ENCODE results near the gene HTR6. TPM values are rescaled to one million over a fixed set of nuclear protein-coding genes. Genes with fewer than 3 reads are reported as not detected.

Gene HTR6
- total and polyA plus RNA-seq, 2 experiments from 2014 or later = not detected

DNA sequence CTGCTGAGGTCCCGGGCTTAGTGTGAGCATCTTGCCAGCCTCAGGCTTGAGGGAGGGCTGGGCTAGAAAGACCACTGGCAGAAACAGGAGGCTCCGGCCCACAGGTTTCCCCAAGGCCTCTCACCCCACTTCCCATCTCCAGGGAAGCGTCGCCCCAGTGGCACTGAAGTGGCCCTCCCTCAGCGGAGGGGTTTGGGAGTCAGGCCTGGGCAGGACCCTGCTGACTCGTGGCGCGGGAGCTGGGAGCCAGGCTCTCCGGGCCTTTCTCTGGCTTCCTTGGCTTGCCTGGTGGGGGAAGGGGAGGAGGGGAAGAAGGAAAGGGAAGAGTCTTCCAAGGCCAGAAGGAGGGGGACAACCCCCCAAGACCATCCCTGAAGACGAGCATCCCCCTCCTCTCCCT, 7.2 kb upstream of the HTR6 start:
- no peaks in the 10 kb centered on the region for H4K20me1 ChIP-seq (ENCODE audit: insufficient read depth)
- WGBS, 2 experiments (ENCODE audit: low coverage in 1 of 2, low lambda C conversion rate in 2 of 2, missing lambda C conversion rate in 2 of 2) = 82 to 86% methylated on average over 8 to 10 of the region's 10 CpGs

DNA sequence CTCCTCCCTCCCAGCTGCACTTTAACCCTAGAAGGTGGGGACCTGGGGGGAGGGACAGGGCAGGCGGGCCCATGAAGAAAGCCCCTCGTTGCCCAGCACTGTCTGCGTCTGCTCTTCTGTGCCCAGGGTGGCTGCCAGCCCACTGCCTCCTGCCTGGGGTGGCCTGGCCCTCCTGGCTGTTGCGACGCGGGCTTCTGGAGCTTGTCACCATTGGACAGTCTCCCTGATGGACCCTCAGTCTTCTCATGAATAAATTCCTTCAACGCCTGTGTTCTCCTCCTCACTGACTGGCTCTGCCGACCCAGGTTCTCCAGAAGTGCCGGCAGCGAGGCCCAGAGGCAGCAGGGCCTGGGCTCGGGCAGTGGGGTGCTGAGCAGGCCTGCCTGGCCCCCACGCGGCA, 6.5 kb upstream of the HTR6 start:
- H3K27me3 ChIP-seq (replicated peaks; ENCODE audit: insufficient read depth) = no peaks in the 10 kb centered on the region
- H3K9me2 ChIP-seq (ENCODE audit: insufficient read depth) = no peaks in the 10 kb centered on the region
- WGBS, 2 experiments (ENCODE audit: low coverage in 1 of 2, low lambda C conversion rate in 2 of 2, missing lambda C conversion rate in 2 of 2) = 76 to 77% methylated on average over 13 of the region's 13 CpGs
- no peak overlapping the region for H3K4me2 ChIP-seq (ENCODE audit: unreplicated experiment)
- H4K20me1 ChIP-seq (ENCODE audit: insufficient read depth) = no peaks in the 10 kb centered on the region
- peaks cover 46% of the 10 kb centered on the region for H3K79me2 ChIP-seq (ENCODE audit: insufficient read depth)
- H3K4me3 ChIP-seq = no peak overlapping the region
- H3K27ac ChIP-seq = no peak overlapping the region
- TF ChIP-seq EZH2phosphoT487 (IDR thresholded peaks at IDR 0.05; ENCODE audit: insufficient read depth, low read depth) = no peak
- TF ChIP-seq EZH2 (IDR thresholded peaks at IDR 0.05; ENCODE audit: insufficient read depth, poor library complexity, severe bottlenecking) = no peak
- no peak overlapping the region for H2AFZ ChIP-seq
- in situ Hi-C loops (cut with MboI) = no loop called here
- peaks cover 22% of the 10 kb centered on the region for H3F3A ChIP-seq (ENCODE audit: insufficient read depth)
- no peak overlapping the region for H3K9ac ChIP-seq
- peaks cover 17% of the 10 kb centered on the region for H3K4me1 ChIP-seq (ENCODE audit: insufficient read depth)
- no peak for DNase-seq
- peaks cover 8% of the 10 kb centered on the region; the same call in 1 of the 2 replicates for H3K36me3 ChIP-seq (ENCODE audit: low read depth)
- H3K9me3 ChIP-seq (ENCODE audit: low read depth) = no peaks in the 10 kb centered on the region

More for the DNA sequence above, 7.2 kb upstream of the HTR6 start:
- no peak overlapping the region for H3K27ac ChIP-seq
- H3K36me3 ChIP-seq (ENCODE audit: low read depth) = peaks cover 8% of the 10 kb centered on the region; the same call in 1 of the 2 replicates
- no peak overlapping the region for H3K4me3 ChIP-seq
- DNase-seq = no peak
- H3K27me3 ChIP-seq (replicated peaks; ENCODE audit: insufficient read depth) = no peaks in the 10 kb centered on the region
- no peak overlapping the region for H3K9ac ChIP-seq
- H3K9me3 ChIP-seq (ENCODE audit: low read depth) = no peaks in the 10 kb centered on the region
- peaks cover 21% of the 10 kb centered on the region for H3K4me1 ChIP-seq (ENCODE audit: insufficient read depth)
- H3K4me2 ChIP-seq (ENCODE audit: unreplicated experiment) = no peak overlapping the region
- H3K79me2 ChIP-seq (ENCODE audit: insufficient read depth) = peaks cover 52% of the 10 kb centered on the region
- TF ChIP-seq EZH2phosphoT487 (IDR thresholded peaks at IDR 0.05; ENCODE audit: insufficient read depth, low read depth) = no peak
- no peak for TF ChIP-seq EZH2 (IDR thresholded peaks at IDR 0.05; ENCODE audit: insufficient read depth, poor library complexity, severe bottlenecking)
- no peaks in the 10 kb centered on the region for H3K9me2 ChIP-seq (ENCODE audit: insufficient read depth)
- no peak overlapping the region for H2AFZ ChIP-seq
- in situ Hi-C loops (cut with MboI) = no loop called here
- peaks cover 22% of the 10 kb centered on the region for H3F3A ChIP-seq (ENCODE audit: insufficient read depth)

DNA sequence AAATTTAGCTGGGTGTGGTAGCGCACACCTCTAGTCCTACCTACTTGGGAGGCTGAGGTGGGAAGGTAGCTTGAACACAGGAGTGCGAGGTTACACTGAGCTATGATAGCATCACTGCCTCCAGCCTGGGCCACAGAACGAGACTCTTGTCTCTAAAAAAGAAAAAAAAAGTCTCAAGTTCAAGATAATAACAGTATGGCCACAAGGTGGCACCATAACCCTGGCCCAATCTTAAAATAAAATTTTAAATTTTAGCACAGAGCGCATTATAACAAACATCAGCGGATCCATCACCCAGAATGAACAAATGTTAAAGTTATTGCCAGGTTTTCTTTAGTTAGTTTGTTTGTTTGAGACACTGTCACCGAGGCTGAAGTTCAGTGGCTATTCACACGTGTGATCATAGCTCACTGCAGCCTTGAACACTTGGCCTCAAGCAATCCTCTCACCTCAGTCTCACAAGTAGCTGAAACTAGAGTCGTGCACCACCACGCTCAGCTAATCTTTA, 2.9 kb upstream of the HTR6 start:
- WGBS, 2 experiments (ENCODE audit: low coverage in 1 of 2, low lambda C conversion rate in 2 of 2, missing lambda C conversion rate in 2 of 2) = 1 to 2% methylated on average over 9 of the region's 9 CpGs
- H3K27ac ChIP-seq = no peak overlapping the region
- H2AFZ ChIP-seq = no peak overlapping the region
- peaks cover 15% of the 10 kb centered on the region for H3F3A ChIP-seq (ENCODE audit: insufficient read depth)
- H3K79me2 ChIP-seq (ENCODE audit: insufficient read depth) = peaks cover 10% of the 10 kb centered on the region; the same call in 1 of the 2 replicates
- H3K9me2 ChIP-seq (ENCODE audit: insufficient read depth) = no peaks in the 10 kb centered on the region
- H3K36me3 ChIP-seq (ENCODE audit: low read depth) = peaks cover 8% of the 10 kb centered on the region; the same call in 1 of the 2 replicates
- peak; percentile 69 for DNase-seq
- in situ Hi-C loops (cut with MboI) = no loop called here
- no peaks in the 10 kb centered on the region for H4K20me1 ChIP-seq (ENCODE audit: insufficient read depth)
- TF ChIP-seq EZH2 (IDR thresholded peaks at IDR 0.05; ENCODE audit: insufficient read depth, poor library complexity, severe bottlenecking) = no peak
- no peak for TF ChIP-seq EZH2phosphoT487 (IDR thresholded peaks at IDR 0.05; ENCODE audit: insufficient read depth, low read depth)
- no peak overlapping the region for H3K4me3 ChIP-seq
- no peak overlapping the region for H3K4me2 ChIP-seq (ENCODE audit: unreplicated experiment)
- peaks cover 25% of the 10 kb centered on the region for H3K27me3 ChIP-seq (replicated peaks; ENCODE audit: insufficient read depth)
- H3K9me3 ChIP-seq (ENCODE audit: low read depth) = no peaks in the 10 kb centered on the region
- peaks cover 8% of the 10 kb centered on the region for H3K4me1 ChIP-seq (ENCODE audit: insufficient read depth)
- no peak overlapping the region for H3K9ac ChIP-seq

DNA sequence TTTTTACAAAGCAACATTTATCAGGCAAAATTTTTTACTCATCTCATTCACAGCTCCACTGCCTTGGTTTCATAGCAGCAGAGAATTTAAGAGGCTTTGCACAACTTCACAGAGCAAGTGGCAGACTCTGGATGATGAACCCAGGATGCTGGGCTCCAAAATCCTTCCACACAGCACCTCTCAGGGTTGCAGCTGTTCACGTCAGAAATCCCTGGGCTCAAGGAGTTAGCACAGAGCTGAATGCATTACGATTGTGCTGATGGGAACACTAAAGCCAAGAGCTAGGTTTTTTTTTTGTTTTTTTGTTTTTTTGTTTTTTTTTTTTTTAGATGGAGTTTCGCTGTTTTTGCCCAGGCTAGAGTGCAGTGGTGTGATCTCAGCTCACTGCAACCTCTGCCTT, 2.4 kb upstream of the HTR6 start:
- H3K4me2 ChIP-seq (ENCODE audit: unreplicated experiment) = no peak overlapping the region
- in situ Hi-C loops (cut with MboI) = no loop called here

More for the DNA sequence above, 2.4 kb upstream of the HTR6 start:
- Histone ChIP-seq H3K9me3 (ENCODE audit: low read depth) (no peaks in the 10 kb centered on the region), H3K79me2 (ENCODE audit: insufficient read depth) (peaks cover 5% of the 10 kb centered on the region; the same call in 1 of the 2 replicates), H3K9ac (no peak overlapping the region), H2AFZ (no peak overlapping the region), H3K27ac (no peak overlapping the region), H3K36me3 (ENCODE audit: low read depth) (peaks cover 8% of the 10 kb centered on the region; the same call in 1 of the 2 replicates), H3K9me2 (ENCODE audit: insufficient read depth) (no peaks in the 10 kb centered on the region), H3K27me3 (replicated peaks; ENCODE audit: insufficient read depth) (peaks cover 25% of the 10 kb centered on the region), H4K20me1 (ENCODE audit: insufficient read depth) (no peaks in the 10 kb centered on the region), H3K4me3 (no peak overlapping the region), H3F3A (ENCODE audit: insufficient read depth) (peaks cover 15% of the 10 kb centered on the region), H3K4me1 (ENCODE audit: insufficient read depth) (peaks cover 8% of the 10 kb centered on the region)
- no peak for TF ChIP-seq EZH2 (IDR thresholded peaks at IDR 0.05; ENCODE audit: insufficient read depth, poor library complexity, severe bottlenecking)
- no peak for TF ChIP-seq EZH2phosphoT487 (IDR thresholded peaks at IDR 0.05; ENCODE audit: insufficient read depth, low read depth)
- no peak for DNase-seq
- 40 to 44% methylated on average over 3 of the region's 3 CpGs for WGBS, 2 experiments (ENCODE audit: low coverage in 1 of 2, low lambda C conversion rate in 2 of 2, missing lambda C conversion rate in 2 of 2)
